GM21723 (cell line): ENCODE data around the gene TMEM139.
"Not testable (repeated sequence)": the region's sequence is repeated elsewhere in the genome, so short reads cannot be mapped to it uniquely, and the experiment has no call there.

Experiments
- ATAC-seq: cut with Tn5 transposase; IDR thresholded peaks from one replicate; pipeline ENCODE4 v1.9.1; 2021; ENCODE audit warnings: mild to moderate bottlenecking, moderate library complexity; ENCODE audit not compliant: unreplicated experiment

The TMEM139 gene

GRCh38 chr7:143257501-143257900 is 27.3 kb upstream of the TMEM139 start:
- ATAC-seq, result no peak

DNA sequence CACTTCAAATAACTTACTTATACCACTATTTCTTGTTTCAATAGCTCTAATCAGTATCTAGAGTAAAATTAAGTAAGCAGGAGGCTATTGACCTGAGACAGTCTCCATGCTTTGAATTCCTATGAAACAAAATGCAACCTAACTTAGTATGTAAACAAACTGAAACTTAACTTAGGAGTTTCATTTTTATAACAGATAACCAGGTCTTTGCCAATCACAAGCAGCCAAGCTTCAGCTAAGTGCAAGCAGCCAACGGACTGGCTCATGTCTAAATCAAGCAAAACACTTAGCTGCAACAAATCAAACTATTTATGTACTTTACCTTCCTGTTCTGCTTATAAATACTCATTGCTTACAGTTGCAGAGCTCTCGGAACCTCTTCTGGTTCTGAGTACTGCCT is 25.9 kb upstream of the TMEM139 start:
- ATAC-seq, result peak; percentile 48

DNA sequence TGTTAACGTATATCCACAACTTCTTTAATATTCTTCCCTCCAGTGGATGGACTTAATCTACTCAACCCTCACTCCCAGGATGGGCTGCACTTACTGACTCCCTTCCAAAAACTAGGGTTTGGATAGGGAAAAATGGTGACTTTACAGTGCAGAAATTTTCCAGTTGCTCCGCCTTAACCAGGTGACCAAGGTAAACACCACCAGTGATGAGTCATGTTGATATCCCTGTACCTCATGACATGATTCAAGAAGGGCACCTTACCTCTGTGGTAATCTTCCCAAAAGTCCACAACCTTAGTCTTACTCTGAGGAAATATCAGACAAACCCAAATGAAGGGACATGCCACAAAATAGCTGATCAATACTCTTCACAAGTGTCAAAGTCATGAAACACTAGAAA is 25.0 kb upstream of the TMEM139 start:
- ATAC-seq, result no peak

DNA sequence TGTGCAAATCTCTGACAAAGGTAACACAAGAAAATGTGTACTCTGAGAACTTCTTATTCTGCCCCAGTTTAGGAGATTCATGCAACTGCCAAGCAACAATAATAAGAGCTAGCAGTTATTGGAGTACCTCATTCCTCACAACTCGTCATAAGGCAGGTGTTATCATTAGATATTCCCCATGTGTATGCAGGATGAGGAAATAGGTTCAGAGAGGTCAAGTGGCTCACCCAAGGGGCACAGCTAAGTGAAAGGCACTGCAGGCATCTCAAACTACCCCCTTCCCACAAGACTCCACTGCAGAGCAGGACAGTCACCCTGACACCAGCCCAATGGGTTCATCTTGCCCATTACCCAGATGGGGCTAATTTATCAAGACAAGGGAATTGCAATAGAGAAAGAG is 22.9 kb upstream of the TMEM139 start:
- ATAC-seq, result no peak

GRCh38 chr7:143263266-143264195 is 21.2 kb upstream of the TMEM139 start, which contains the start of gene GSTK1:
GSTK1 (plus strand) TSS chr7:143263441; CDS start chr7:143263514, 73 bp downstream.
- ATAC-seq, result peak; percentile 97

DNA sequence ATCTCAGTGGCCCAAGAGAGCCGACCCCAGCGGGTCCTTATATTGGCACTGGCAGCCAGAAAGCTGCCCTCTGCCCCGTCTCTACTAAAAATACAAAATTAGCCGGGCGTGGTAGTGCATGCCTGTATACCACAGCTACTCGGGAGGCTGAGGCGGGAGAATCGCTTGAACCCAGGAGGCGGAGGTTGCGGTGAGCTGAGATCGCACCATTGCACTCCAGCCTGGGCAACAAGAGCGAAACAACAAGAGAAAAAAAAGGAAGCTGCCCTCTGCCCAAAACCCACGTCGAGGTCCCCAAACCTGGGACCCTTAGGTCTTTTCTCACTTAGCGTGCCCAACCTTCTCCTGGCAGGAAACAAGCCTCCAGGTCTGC is 20.6 kb upstream of the TMEM139 start:
- ATAC-seq, result not testable (repeated sequence)

GRCh38 chr7:143265017-143265693 is 19.6 kb upstream of the TMEM139 start:
- ATAC-seq, result no peak

DNA sequence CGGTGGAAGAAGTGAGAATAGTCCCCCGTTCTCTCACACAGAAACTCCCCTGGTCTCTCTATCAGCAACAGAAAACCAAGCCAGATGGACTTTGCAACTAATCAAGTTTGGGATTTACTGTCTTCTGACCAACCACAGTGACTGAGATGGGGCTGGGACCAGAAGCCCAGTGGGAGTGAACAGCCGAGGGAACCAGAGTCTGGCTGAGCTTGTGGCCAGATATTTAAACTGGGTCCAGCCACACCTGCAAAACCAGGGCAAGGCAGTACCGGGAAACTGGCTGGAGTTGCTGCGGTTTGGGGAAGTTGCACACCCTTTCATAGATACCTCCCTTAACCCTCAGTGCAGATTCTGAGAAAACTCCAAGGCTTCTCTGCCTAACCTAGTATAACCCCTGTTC is 15.5 kb upstream of the TMEM139 start:
- ATAC-seq, result no peak

GRCh38 chr7:143271240-143271639 is 13.5 kb upstream of the TMEM139 start:
- ATAC-seq, result no peak

- ATAC-seq, result no peak
Observed at GRCh38 chr7:143272871-143273270, 11.9 kb upstream of the TMEM139 start.

DNA sequence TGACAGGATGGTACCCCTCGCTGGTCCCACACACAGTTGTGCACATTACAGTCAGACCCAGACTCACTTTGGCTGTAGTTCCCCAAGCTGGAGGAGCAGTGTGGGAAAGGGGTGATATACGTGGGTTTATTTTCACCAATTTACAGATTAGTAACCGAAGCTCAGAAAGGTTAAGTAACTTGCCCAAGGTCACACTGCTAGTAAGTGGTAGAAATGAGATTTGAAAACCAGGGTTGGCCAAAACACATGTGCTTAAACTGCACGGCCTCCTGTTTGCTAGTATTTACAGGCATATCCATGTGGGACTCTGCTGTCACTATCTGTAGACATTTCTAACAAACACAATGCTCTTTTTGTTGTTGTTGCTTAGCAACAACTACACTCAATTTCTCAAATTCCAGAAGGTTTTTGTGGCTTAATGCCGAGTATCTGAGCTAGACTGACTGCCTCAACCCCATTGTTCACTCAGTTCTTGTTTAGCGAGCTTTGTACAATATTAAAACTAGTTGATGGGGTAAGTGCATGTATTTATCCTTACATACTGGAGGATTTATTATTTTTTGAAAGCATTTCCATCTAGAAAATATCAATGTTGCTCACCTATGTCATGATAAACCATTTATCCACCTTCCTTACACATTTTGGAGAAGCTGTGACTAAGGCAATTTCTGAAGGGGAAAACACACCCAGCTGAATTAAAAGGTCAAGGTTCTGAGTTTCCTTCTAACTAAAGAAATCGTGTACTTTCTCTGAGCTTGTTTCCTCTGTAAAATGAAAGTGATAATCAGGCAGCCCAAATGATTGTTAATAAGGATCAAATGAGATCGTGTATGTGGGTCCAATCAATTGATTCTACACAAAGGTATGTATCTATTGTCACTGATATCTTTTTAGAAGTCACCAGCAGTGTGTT is 5.3 kb upstream of the TMEM139 start:
- no peak for ATAC-seq

GRCh38 chr7:143280160-143280559 is 4.6 kb upstream of the TMEM139 start:
- no peak for ATAC-seq

DNA sequence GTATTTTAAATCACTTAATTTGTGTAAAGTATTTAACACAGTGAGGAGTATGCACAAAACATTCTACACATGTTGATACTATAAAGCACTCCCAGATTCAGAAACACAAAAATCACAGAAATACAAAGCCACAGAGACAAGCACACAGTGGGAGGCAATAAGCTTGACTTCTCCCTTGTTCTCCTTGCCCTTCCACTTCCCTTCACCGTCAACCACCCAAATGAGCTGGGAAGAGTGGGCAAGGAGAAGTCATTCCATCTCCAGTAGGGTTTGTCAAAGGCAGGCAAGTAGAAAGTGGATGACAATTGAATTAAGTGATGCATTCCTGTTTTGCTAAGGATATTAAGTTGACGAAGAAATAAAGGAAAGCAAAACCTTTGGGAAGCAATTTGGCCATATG is 4.2 kb upstream of the TMEM139 start:
- ATAC-seq, result no peak

DNA sequence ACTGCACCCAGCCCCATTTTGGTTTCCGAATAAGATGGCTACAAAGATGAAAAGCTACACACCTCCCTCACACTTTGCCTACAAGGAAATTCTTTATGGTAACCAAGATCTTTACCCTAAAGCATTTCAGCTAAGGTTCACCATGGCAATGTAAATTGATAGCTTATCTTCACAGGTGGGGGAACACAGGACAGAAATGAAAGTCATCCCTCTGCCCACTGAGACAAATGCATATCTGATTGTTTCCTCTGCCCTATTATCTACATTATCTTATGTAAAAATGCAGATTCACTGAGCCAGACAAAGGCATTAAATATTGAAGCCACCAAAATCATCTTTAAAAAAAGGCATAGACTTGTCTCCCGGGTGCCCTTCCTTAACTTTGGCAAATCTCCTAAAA is 3.2 kb upstream of the TMEM139 start:
- ATAC-seq, result no peak

- ATAC-seq, result no peak
Observed at GRCh38 chr7:143282124-143282523, 2.6 kb upstream of the TMEM139 start.

GRCh38 chr7:143283381-143283780 is 1.4 kb upstream of the TMEM139 start:
- no peak for ATAC-seq

DNA sequence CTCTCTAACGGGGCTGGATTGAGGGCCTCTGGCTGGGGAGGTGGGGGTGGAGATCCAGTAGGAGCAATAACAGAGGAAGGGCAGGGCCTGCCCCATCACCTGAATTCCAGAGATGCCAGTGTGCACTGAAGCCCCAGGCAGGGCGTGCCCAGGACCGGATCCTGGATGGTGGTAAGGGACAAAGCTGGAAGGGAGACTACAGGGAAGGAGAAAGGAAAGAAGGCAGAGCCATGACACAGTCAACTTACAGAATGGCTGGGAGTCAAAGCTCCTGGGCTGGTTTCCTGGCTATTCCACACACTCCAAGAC is 666 bp downstream of the TMEM139 start:
- ATAC-seq, result no peak

GRCh38 chr7:143285806-143286521 is 1.2 kb downstream of the TMEM139 start:
- no peak for ATAC-seq

- no peak for ATAC-seq
Observed at GRCh38 chr7:143286522-143286890, 1.7 kb downstream of the TMEM139 start.

GRCh38 chr7:143287339-143287934 is 2.7 kb downstream of the TMEM139 start:
- no peak for ATAC-seq
